Mesodermal cell (in vitro differentiated cells): ENCODE results near the gene CASZ1.

ENCODE experiments used
- H3K27ac ChIP-seq: 2 replicates; pipeline ENCODE4 v1.7.0; 2013; ENCODE audit warnings: mild to moderate bottlenecking, low read depth, low read length, moderate library complexity; ENCODE audit not compliant: severe bottlenecking
- H3K36me3 ChIP-seq: 2 replicates; pipeline ENCODE4 v1.7.1; 2013; ENCODE audit warnings: mild to moderate bottlenecking, low read length, moderate library complexity; ENCODE audit not compliant: control insufficient read depth, insufficient read depth
- H3K4me1 ChIP-seq: one replicate; pipeline ENCODE4 v1.7.1; 2013; ENCODE audit warnings: mild to moderate bottlenecking, low read length; ENCODE audit not compliant: insufficient read depth, control insufficient read depth, poor library complexity, severe bottlenecking
- H3K4me3 ChIP-seq: 2 replicates; pipeline ENCODE4 v1.7.0; 2013; ENCODE audit warnings: low read length, control low read depth, mild to moderate bottlenecking; ENCODE audit not compliant: insufficient read depth, poor library complexity, severe bottlenecking; ENCODE audit errors: extremely low read depth
- H3K9me3 ChIP-seq: 2 replicates; pipeline ENCODE4 v1.7.1; 2013; ENCODE audit warnings: mild to moderate bottlenecking, low read length, moderate library complexity; ENCODE audit not compliant: control insufficient read depth
- WGBS, 2 experiments: methylation state at CpG; one replicate each; pipeline ENCODE4 v1.1.5; 2013; ENCODE audit warnings: missing lambda C conversion rate in 2 of 2; ENCODE audit not compliant: insufficient coverage in 2 of 2; 5-methylcytosine and 5-hydroxymethylcytosine counted together

CASZ1 gene

GRCh38 chr1:10721381-10722321 is 74.8 kb downstream of the CASZ1 start:
- Histone ChIP-seq H3K27ac (no peak overlapping the region), H3K9me3 (no peaks in the 10 kb centered on the region), H3K36me3 (no peaks in the 10 kb centered on the region), H3K4me1 (peaks cover under 1% of the 10 kb centered on the region), H3K4me3 (no peak overlapping the region)
- 74 to 78% methylated on average over 22 to 25 of the region's 26 CpGs for WGBS, 2 experiments

GRCh38 chr1:10720635-10721034 is 75.8 kb downstream of the CASZ1 start:
- WGBS, 2 experiments, result 82 to 85% methylated on average over 7 to 11 of the region's 12 CpGs
- H3K4me1 ChIP-seq, result peaks cover 4% of the 10 kb centered on the region
- no peaks in the 10 kb centered on the region for H3K36me3 ChIP-seq
- no peak overlapping the region for H3K4me3 ChIP-seq
- no peaks in the 10 kb centered on the region for H3K9me3 ChIP-seq
- H3K27ac ChIP-seq, result no peak overlapping the region

DNA sequence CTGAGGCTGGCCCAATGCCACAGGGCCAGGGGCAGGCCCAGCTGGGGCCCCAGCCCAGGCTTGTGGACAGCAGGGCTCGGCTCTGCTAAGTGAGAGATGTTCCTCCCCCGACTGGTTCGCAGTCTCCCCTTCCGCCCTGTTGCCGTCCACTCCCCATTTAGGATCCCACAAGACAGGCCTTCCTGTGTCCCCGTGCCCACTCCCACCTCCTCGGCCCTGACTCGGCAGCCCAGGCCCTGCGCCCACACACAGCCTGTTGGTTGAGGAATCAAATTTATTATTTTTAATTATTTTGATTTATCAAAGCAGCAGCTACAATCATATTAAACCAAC is 78.4 kb downstream of the CASZ1 start:
- no peaks in the 10 kb centered on the region for H3K36me3 ChIP-seq
- H3K4me1 ChIP-seq, result peaks cover 11% of the 10 kb centered on the region
- H3K4me3 ChIP-seq, result no peak overlapping the region
- H3K27ac ChIP-seq, result no peak overlapping the region
- 85 to 90% methylated on average over 5 of the region's 9 CpGs for WGBS, 2 experiments
- no peaks in the 10 kb centered on the region for H3K9me3 ChIP-seq

- H3K27ac ChIP-seq, result no peak overlapping the region
These were observed 79.0 kb downstream of the CASZ1 start for GRCh38 chr1:10717296-10718082.

GRCh38 chr1:10716840-10717239 is 79.6 kb downstream of the CASZ1 start:
- H3K36me3 ChIP-seq, result no peaks in the 10 kb centered on the region
- no peak overlapping the region for H3K4me3 ChIP-seq
- WGBS, 2 experiments, result 81 to 92% methylated on average over 3 to 4 of the region's 10 CpGs
- peaks cover 11% of the 10 kb centered on the region for H3K4me1 ChIP-seq
- no peaks in the 10 kb centered on the region for H3K9me3 ChIP-seq
- H3K27ac ChIP-seq, result no peak overlapping the region

More at GRCh38 chr1:10717296-10718082, 79.0 kb downstream of the CASZ1 start:
- Histone ChIP-seq H3K36me3 (no peaks in the 10 kb centered on the region), H3K4me3 (no peak overlapping the region), H3K4me1 (peaks cover 11% of the 10 kb centered on the region), H3K9me3 (no peaks in the 10 kb centered on the region)
- 89 to 91% methylated on average over 14 to 18 of the region's 22 CpGs for WGBS, 2 experiments

GRCh38 chr1:10714337-10715114 is 81.9 kb downstream of the CASZ1 start:
- WGBS, 2 experiments, result 66 to 76% methylated on average over 20 to 22 of the region's 22 CpGs
- Histone ChIP-seq H3K9me3 (no peaks in the 10 kb centered on the region), H3K4me3 (no peak overlapping the region), H3K36me3 (no peaks in the 10 kb centered on the region), H3K4me1 (peaks cover 12% of the 10 kb centered on the region), H3K27ac (no peak overlapping the region)

DNA sequence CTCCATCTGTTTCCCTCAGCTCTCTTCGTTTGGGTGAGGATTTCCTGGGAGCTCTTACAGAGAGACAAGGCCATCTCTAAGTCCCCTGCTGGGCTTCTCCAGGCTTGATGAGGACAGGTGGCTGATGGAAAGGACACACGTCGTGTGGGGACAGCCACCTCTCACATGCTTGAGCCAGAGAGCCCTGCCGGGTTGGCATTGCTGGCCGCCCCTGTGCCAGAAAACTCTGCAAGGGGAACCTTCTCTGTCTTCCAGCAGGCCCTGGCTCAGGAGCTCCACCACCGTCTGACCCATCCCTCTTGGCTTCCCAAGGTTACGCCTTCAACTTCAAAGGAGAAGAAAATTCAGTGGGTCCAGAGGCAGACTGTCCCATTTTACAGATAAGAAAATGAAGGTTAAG is 82.8 kb downstream of the CASZ1 start:
- 95 to 97% methylated on average over 5 to 6 of the region's 7 CpGs for WGBS, 2 experiments
- H3K27ac ChIP-seq, result no peak overlapping the region
- H3K4me1 ChIP-seq, result peaks cover 17% of the 10 kb centered on the region

GRCh38 chr1:10712568-10713362 is 83.7 kb downstream of the CASZ1 start:
- Histone ChIP-seq H3K4me3 (no peak overlapping the region), H3K4me1 (peaks cover 17% of the 10 kb centered on the region), H3K36me3 (no peaks in the 10 kb centered on the region), H3K27ac (no peak overlapping the region), H3K9me3 (no peaks in the 10 kb centered on the region)
- 75 to 76% methylated on average over 15 to 17 of the region's 25 CpGs for WGBS, 2 experiments

More for the DNA sequence above, 82.8 kb downstream of the CASZ1 start:
- no peak overlapping the region for H3K4me3 ChIP-seq
- H3K36me3 ChIP-seq, result no peaks in the 10 kb centered on the region
- no peaks in the 10 kb centered on the region for H3K9me3 ChIP-seq

DNA sequence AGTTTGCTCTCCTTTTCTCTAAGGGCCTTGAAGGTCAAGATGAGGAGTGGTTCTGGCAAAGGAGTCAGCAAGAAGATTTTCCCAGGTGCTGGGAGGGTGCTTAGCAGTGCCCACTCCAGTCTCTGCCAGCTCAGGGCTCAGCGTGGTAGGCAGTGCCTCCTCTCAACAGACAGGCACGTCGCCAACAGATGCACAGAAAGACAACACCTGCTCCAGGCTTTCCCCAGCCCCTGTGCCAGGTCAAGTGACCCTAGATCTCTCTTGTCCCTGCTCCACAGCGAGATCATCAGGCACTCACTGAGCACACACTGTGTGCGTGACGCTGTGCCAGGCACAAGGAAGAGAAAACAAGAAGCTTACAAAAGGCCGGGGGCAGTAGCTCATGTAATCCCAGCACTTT is 86.0 kb downstream of the CASZ1 start:
- H3K27ac ChIP-seq, result no peak overlapping the region

DNA sequence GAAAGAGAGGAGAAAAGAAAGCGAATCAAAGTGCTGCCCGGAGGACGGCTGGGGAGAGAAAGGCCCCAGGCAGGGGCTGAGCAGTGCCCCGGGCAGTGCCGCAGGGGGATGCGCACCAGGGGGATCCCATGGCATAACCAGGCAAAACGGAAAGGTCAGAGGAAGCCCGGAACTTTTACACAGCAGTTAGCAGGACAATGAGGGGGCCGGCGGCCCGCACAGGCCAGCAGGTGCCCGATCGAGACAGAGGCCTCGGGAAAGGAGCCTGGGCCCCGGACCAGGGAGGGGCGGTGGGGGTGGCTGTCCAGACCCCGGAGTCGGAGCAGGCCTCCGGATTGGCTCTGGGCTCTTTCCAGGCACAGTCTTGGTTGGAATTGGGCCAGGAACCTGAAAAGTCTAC is 86.8 kb downstream of the CASZ1 start:
- H3K4me1 ChIP-seq, result peaks cover 10% of the 10 kb centered on the region
- WGBS, 2 experiments, result 46 to 59% methylated on average over 19 of the region's 19 CpGs

More for the DNA sequence above, 86.0 kb downstream of the CASZ1 start:
- Histone ChIP-seq H3K9me3 (no peaks in the 10 kb centered on the region), H3K36me3 (no peaks in the 10 kb centered on the region), H3K4me3 (no peak overlapping the region), H3K4me1 (peaks cover 13% of the 10 kb centered on the region)
- WGBS, 2 experiments, result 93 to 96% methylated on average over 7 of the region's 7 CpGs

More for the DNA sequence above, 86.8 kb downstream of the CASZ1 start:
- Histone ChIP-seq H3K27ac (no peak overlapping the region), H3K4me3 (no peak overlapping the region), H3K9me3 (no peaks in the 10 kb centered on the region), H3K36me3 (no peaks in the 10 kb centered on the region)
